DMS79 treated with DMSO at 0.1 percent for 48 hours (cell line): Measurements from ENCODE around the gene CPLANE2.
"Not testable (repeated sequence)": the region's sequence is repeated elsewhere in the genome, so short reads cannot be mapped to it uniquely, and the experiment has no call there.

Experiments
- DNase-seq: peaks from one replicate; lab custom pipeline; 2025; lab: John Stamatoyannopoulos, UW

Gene CPLANE2

GRCh38 chr1:16248603-16249516, 11.9 kb upstream of the CPLANE2 start:
- peak; percentile 99 for DNase-seq

- no peak for DNase-seq
Observed at GRCh38 chr1:16248007-16248436, 11.0 kb upstream of the CPLANE2 start.

- DNase-seq: no peak
Observed at GRCh38 chr1:16247441-16247840, 10.5 kb upstream of the CPLANE2 start.

GRCh38 chr1:16246961-16247360, 10.0 kb upstream of the CPLANE2 start:
- no peak for DNase-seq

- DNase-seq: not testable (repeated sequence)
Observed at GRCh38 chr1:16246239-16246638, 9.3 kb upstream of the CPLANE2 start.

- DNase-seq: no peak
Observed at GRCh38 chr1:16245476-16246196, 8.7 kb upstream of the CPLANE2 start.

- no peak for DNase-seq
Observed at GRCh38 chr1:16244650-16245285, 7.8 kb upstream of the CPLANE2 start.

- peak; percentile 82 for DNase-seq
Observed at GRCh38 chr1:16243936-16244649, 7.1 kb upstream of the CPLANE2 start.

- DNase-seq: no peak
Observed at GRCh38 chr1:16243215-16243610, 6.2 kb upstream of the CPLANE2 start.

GRCh38 chr1:16242556-16243214, 5.7 kb upstream of the CPLANE2 start:
- no peak for DNase-seq

GRCh38 chr1:16241221-16241708, 4.3 kb upstream of the CPLANE2 start:
- peak; percentile 60 for DNase-seq

GRCh38 chr1:16239972-16240491, 3.0 kb upstream of the CPLANE2 start:
- no peak for DNase-seq

- no peak for DNase-seq
Observed at GRCh38 chr1:16237343-16237830, 404 bp upstream of the CPLANE2 start.

GRCh38 chr1:16235944-16236510, 956 bp downstream of the CPLANE2 start:
- DNase-seq: peak; percentile 77

GRCh38 chr1:16235347-16235746, 1.6 kb downstream of the CPLANE2 start:
- no peak for DNase-seq

- no peak for DNase-seq
Observed at GRCh38 chr1:16233431-16233830, 3.6 kb downstream of the CPLANE2 start.

GRCh38 chr1:16232316-16232710, 4.7 kb downstream of the CPLANE2 start:
- DNase-seq: no peak

GRCh38 chr1:16231331-16232315, 5.4 kb downstream of the CPLANE2 start:
- no peak for DNase-seq

- DNase-seq: no peak
Observed at GRCh38 chr1:16230744-16231143, 6.2 kb downstream of the CPLANE2 start.
